ENCODE data around the gene CPLX3. TPM values are rescaled to one million over a fixed set of nuclear protein-coding genes. Genes with fewer than 3 reads are reported as not detected.

CPLX3 gene
- total RNA-seq, 1 experiment from 2014 or later, result not detected

- Histone ChIP-seq H3K4me1 (ENCODE audit: insufficient read depth, low read length) (no peaks in the 10 kb centered on the region), H3K23ac (ENCODE audit: insufficient read length, low read depth, low read length) (no peak overlapping the region)
- no peak for DNase-seq
Observed at GRCh38 chr15:74820056-74820455, 6.4 kb upstream of the CPLX3 start.

More at GRCh38 chr15:74820056-74820455, 6.4 kb upstream of the CPLX3 start:
- no peak for TF ChIP-seq CTCF (conservative IDR thresholded peaks at IDR 0.05)
- H3K14ac ChIP-seq (ENCODE audit: insufficient read depth, low read length), result no peak overlapping the region; the same call in 1 of the 2 replicates
- H2AK5ac ChIP-seq (ENCODE audit: insufficient read length, low read length), result no peak overlapping the region
- H3K9ac ChIP-seq (ENCODE audit: extremely low read depth, insufficient read length, low read length), result no peak overlapping the region
- H4K5ac ChIP-seq (ENCODE audit: insufficient read length, low read depth, low read length), result no peak overlapping the region
- no peaks in the 10 kb centered on the region for H3K9me3 ChIP-seq (ENCODE audit: control insufficient read depth, low read depth, low read length)
- no peaks in the 10 kb centered on the region for H3K23me2 ChIP-seq (ENCODE audit: insufficient read length, low read depth, low read length, poor library complexity, severe bottlenecking)
- Mint-ChIP-seq H3K36me3 (ENCODE audit: insufficient read depth in 1 of 3, low read depth in 3 of 3) (no peaks in the 10 kb centered on the region), H3K27me3 (ENCODE audit: low read depth) (peaks cover 28% of the 10 kb centered on the region), H3K27ac (peak overlapping the region in 1 of 3 experiments; percentile 56; a peak in 1 of 7 replicates), H3K4me1 (peaks cover 17 to 45% of the 10 kb centered on the region in 2 experiments), H3K4me3 (peak overlapping the region in 1 of 2 experiments; percentile 38; a peak in 1 of 5 replicates), H3K9me3 (no peaks in the 10 kb centered on the region; a peak in 1 of 5 replicates)
- no peak overlapping the region for H2BK12ac ChIP-seq (ENCODE audit: insufficient read length, low read depth, low read length)
- no peaks in the 10 kb centered on the region for H3K79me2 ChIP-seq (ENCODE audit: insufficient read depth, low read length)
- no peak overlapping the region for H3K4ac ChIP-seq (ENCODE audit: low read depth, low read length)
- no peak overlapping the region for H3K56ac ChIP-seq (ENCODE audit: insufficient read length, low read depth, low read length)
- H3K4me2 ChIP-seq (ENCODE audit: insufficient read depth, insufficient read length, low read length), result no peak overlapping the region
- H4K20me1 ChIP-seq (ENCODE audit: control insufficient read depth, insufficient read depth, insufficient read length), result no peaks in the 10 kb centered on the region
- WGBS (ENCODE audit: extremely low coverage, insufficient read length, low lambda C conversion rate), result no CpG with 5 or more reads among the region's 5 CpGs
- no peak overlapping the region for H3K27ac ChIP-seq (ENCODE audit: insufficient read length, low read depth, low read length)
- no peak overlapping the region for H2BK20ac ChIP-seq (ENCODE audit: low read depth, low read length, poor library complexity, severe bottlenecking)
- H3K79me1 ChIP-seq (ENCODE audit: insufficient read depth, low read depth, low read length, poor library complexity, severe bottlenecking), result no peaks in the 10 kb centered on the region
- no peak overlapping the region for H2BK120ac ChIP-seq (ENCODE audit: low read depth, low read length, poor library complexity, severe bottlenecking)
- no peak overlapping the region for H2BK15ac ChIP-seq (ENCODE audit: low read depth, low read length)
- no peak overlapping the region for H4K8ac ChIP-seq (replicated peaks; ENCODE audit: insufficient read length, low read depth, low read length)
- H2BK5ac ChIP-seq (ENCODE audit: insufficient read length, low read length), result no peak overlapping the region
- H3K27me3 ChIP-seq (ENCODE audit: insufficient read depth, low read length), result no peaks in the 10 kb centered on the region; the same call in 1 of the 2 replicates
- no peak overlapping the region for H2AFZ ChIP-seq (ENCODE audit: low read length)
- no peak overlapping the region for H3K18ac ChIP-seq (ENCODE audit: insufficient read length, low read depth, low read length)
- no peak overlapping the region for H4K91ac ChIP-seq (ENCODE audit: insufficient read length, low read depth, low read length)
- H3T11ph ChIP-seq (ENCODE audit: low read length), result no peak overlapping the region

Measured in H9 (cell line).